NCI-H2171 (cell line): ENCODE measurements around the gene CFTR.
"Not testable (repeated sequence)": the region's sequence is repeated elsewhere in the genome, so short reads cannot be mapped to it uniquely, and the experiment has no call there.

Experiments
- DNase-seq: peaks from one replicate; lab custom pipeline; 2025; lab: John Stamatoyannopoulos, UW

CFTR gene

DNA sequence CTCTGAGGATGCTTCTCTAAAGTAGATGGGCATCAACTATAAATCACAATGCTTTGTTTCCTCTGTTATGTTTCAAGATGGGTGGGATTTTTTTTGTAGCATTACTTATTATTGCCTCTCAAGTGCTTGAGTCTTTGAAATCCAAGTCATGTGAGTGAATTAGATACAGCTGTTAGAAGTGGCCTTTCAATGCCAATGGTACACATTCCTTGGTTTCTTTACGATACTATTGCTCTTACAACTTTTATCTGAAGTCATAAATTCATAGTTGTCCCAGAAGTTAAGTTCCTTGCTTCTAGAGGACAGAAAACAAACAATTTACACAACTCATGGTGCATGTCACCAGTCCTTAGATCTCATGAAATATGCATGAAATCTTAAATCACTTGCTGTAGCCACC is 15.5 kb downstream of the CFTR start:
- DNase-seq = no peak

DNA sequence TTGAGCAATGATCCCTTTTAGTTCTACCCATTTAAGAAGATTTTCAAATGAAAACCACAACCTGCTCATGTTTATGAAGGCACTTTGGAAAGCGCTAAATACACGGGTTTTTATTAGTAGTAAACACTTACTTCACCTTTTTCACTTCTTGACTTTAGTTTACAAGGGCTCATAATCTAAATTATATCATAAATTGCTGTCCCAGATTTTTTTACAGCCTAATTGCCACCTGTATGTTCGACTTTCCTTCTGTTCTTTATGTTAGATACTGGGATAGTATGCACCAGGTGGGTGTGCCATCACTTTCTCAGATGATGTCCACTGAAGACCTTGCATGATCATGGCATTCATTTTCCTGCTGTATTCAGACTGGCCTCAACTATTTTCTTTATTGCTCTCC is 22.5 kb downstream of the CFTR start:
- DNase-seq = no peak

DNA sequence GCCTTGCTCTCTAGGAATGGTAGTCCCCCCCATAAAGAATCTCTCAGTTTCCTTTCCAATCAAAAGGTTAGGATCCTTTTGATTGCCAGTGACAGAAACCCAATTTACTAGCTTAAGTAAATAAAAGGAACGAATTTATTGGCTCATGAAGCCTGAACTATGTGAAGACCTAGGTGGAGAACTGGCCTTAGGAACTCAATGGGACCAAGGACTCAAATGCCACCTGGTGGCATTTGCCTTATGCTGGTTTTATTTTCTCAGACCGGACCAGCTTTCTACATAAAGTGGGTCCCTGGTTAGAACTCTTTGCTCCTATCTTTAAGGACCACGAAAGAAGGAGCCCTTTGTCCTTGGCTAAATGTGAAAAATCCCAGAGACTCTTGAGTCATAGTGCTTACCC is 25.4 kb downstream of the CFTR start:
- DNase-seq = no peak

DNA sequence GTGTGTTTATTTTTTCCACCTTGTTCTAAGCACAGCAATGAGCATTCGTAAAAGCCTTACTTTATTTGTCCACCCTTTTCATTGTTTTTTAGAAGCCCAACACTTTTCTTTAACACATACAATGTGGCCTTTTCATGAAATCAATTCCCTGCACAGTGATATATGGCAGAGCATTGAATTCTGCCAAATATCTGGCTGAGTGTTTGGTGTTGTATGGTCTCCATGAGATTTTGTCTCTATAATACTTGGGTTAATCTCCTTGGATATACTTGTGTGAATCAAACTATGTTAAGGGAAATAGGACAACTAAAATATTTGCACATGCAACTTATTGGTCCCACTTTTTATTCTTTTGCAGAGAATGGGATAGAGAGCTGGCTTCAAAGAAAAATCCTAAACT is 28.9 kb downstream of the CFTR start:
- no peak for DNase-seq

DNA sequence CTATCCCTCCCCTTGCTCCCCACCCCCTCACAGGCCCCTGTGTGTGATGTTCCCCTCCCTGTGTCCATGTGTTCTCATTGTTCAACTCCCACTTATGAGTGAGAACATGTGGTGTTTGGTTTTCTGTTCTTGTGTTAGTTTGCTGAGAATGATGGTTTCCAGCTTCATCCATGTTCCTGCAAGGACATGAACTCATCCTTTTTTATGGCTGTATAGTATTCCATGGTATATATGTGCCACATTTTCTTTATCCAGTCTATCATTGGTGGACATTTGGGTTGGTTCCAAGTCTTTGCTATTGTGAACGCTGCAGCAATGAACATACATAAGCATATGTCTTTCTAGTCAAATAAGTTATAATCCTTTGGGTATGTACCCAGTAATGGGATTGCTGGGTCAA is 37.4 kb downstream of the CFTR start:
- DNase-seq = not testable (repeated sequence)

DNA sequence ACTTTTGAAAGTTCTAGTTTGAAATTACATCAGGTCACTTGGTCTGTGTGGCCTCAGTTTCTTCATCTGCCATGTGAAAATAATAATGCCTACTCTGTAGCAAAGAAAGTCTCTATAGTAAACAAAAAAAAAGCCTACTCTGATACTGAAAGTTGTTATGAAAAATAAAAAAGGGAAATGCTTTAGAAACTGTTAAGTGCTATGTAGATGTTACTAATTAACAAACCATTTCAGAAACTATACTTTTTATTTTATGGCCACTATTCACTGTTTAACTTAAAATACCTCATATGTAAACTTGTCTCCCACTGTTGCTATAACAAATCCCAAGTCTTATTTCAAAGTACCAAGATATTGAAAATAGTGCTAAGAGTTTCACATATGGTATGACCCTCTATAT is 50.6 kb downstream of the CFTR start:
- DNase-seq = no peak

DNA sequence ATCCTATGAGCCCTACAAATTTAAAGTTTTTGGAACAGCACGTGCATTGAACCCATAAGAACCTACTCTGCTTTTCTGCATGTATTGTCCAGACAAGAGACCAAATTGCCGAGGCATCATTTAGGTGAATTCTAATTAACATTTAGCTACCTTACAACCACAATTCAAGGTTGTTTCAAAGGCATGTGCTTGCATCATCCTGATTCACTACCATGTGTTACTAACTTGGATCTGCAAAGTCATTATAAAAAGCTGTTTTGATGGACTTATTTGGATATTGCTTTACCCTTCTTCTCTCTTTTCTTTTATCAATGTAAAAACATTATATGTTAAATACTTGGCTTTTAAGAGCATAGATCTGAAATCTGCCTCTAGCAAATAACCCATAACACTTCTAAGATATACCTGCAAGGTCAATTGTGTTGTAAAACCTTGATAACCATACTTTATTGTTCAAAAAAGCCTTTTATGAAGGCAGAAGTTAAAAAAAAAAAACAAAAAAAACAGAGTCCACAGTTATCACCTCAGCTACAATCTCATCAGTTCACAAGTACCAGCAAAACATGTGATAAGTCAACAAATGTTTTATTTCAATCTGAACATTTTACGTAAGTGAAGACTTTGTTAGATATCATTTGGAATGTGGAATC is 51.9 kb downstream of the CFTR start:
- DNase-seq = no peak

DNA sequence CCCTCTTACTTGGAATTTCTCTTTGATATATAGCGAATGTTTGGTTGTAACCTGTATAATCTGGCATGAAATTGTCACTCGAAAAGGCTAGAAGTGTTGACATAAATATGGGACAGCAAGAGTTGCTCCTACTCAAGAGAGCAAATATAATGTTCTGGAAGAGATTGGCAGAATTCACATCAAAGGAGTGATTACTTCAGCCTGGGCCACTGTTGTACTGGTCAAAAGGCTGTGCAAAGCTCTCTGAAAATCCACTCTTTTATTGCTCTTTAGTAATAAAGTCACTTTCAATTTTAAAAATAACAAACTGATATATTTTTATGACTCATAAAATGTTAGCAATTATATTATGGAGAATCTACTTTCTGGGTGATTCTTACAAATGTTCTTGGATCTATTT is 58.2 kb downstream of the CFTR start:
- no peak for DNase-seq

DNA sequence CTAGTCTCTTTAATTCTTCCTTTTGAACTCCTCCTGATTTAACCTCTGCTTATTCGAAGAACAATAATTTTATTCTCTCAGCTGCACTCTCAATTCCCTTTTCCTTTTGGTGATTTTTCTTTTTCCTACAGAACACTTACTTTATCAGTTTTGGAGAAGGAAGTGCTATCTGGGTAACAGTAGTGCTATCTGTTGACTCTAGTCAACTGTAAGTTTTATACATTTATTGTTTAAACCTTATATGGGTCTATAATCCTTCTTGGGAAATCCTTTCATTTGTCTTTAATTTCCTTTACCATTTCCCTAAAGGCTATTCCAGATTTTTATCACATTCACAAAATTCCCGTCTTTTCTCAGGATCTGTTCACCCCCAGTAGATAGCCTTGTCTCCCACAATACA is 64.2 kb downstream of the CFTR start:
- no peak for DNase-seq

DNA sequence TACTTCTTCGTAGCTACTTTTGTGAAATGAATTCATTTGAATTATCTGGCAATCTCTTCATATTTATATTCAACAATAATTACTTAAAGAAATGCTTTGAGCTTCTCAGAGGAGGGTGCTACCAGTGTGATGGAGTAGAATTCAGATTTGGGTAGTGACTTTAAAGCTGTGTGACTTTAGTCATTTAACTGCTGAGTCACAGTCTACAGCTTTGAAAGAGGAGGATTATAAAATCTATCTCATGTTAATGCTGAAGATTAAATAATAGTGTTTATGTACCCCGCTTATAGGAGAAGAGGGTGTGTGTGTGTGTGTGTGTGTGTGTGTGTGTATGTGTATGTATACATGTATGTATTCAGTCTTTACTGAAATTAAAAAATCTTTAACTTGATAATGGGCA is 68.2 kb downstream of the CFTR start:
- DNase-seq = no peak

DNA sequence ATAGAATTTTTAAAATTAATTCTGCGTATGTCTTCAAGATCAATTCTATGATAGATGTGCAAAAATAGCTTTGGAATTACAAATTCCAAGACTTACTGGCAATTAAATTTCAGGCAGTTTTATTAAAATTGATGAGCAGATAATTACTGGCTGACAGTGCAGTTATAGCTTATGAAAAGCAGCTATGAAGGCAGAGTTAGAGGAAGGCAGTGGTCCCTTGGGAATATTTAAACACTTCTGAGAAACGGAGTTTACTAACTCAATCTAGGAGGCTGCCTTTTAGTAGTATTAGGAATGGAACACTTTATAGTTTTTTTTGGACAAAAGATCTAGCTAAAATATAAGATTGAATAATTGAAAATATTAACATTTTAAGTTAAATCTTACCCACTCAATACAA is 70.8 kb downstream of the CFTR start:
- DNase-seq = no peak

DNA sequence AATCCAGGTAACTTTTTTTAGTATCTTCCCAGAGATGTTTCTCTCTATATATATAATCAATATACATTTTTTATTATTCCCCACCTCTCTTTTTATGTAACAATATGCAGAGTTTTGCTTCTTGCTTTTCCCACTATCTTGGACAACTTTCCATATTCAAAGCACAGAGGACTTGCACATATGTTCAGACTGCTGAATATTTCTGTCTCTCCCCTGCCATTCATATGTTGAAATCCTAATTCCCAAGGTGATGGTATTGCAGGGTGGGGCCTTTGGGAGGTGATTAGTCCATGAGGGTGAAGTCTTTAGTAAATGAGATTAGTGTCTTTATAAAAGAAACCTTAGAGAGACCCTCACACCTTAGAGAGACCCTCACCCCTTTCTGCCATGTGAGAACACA is 72.8 kb downstream of the CFTR start:
- DNase-seq = no peak

DNA sequence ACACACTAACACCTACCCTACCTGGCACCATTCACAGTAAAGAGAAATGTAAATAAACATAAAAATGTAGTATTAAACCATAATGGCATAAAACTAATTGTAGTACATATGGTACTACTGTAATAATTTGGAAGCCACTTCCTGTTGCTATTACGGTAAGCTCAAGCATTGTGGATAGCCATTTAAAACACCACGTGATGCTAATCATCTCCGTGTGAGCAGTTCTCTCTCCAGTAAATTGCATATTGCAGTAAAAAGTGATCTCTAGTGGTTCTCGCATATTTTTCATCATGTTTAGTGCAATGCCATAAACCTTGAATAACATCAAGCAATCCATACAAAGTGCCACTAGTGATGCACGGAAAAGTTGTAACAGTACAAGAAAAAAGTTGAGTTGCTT is 75.4 kb downstream of the CFTR start:
- no peak for DNase-seq

DNA sequence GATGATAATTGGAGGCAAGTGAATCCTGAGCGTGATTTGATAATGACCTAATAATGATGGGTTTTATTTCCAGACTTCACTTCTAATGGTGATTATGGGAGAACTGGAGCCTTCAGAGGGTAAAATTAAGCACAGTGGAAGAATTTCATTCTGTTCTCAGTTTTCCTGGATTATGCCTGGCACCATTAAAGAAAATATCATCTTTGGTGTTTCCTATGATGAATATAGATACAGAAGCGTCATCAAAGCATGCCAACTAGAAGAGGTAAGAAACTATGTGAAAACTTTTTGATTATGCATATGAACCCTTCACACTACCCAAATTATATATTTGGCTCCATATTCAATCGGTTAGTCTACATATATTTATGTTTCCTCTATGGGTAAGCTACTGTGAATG is 79.6 kb downstream of the CFTR start:
- DNase-seq = no peak

DNA sequence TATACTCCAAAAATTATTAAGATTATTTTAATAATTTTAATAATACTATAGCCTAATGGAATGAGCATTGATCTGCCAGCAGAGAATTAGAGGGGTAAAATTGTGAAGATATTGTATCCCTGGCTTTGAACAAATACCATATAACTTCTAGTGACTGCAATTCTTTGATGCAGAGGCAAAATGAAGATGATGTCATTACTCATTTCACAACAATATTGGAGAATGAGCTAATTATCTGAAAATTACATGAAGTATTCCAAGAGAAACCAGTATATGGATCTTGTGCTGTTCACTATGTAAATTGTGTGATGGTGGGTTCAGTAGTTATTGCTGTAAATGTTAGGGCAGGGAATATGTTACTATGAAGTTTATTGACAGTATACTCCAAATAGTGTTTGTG is 80.2 kb downstream of the CFTR start:
- DNase-seq = no peak

DNA sequence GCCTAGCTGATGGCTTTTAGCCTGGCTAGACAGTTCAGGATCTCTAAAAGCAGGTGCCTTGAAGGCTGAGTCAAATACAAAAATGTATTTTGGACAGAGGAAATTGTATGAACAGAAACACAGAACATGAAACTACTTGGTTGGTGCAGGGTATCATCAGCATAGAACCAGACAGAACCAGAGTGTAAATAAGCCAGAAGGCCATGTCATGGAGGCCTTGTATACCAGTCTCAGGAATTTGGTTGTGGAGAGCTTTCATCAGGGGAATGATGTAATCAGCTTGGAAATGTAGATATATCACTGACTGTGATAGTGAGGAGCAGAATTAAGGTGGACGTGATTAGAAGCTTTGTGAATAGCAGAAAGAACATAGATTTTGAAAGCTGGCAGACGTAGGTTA is 82.9 kb downstream of the CFTR start:
- DNase-seq = no peak

DNA sequence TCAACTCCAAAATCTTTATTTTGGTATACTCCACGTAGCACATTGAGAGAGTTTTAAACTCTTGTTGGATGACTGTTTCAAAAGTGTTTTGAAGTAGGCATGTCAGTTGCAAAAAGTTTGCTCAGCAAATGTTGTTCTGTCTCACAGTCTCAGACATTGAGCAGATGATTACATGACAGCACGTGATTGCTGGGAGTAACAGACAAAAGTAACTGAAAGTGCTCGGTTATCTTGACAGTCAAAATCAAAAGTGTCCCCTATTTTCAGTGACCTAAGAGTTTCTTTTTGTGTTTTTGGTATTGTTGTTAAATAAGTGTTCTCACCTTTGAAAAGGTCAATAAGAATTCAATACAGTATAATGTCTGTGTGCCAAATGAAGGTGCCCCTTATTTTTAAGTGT is 84.3 kb downstream of the CFTR start:
- DNase-seq = no peak

DNA sequence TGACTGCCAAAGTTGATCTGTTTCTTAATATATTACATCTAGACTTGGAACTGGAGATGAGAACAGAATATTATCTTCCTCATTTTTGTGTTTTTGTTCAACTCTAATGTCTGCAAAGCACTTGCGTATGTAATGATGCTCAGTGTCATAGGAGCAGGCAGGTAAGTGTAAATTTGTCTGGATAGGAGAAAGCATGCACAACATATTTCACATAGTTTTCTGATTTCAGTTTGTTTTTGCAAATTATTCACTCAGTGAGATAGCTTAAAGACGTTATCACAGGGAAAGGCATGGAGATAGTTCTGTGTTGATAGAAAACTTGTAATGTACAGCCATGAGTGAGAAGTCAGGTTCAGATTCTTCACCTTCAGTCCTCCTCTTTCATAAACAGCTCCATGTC is 84.8 kb downstream of the CFTR start:
- no peak for DNase-seq

DNA sequence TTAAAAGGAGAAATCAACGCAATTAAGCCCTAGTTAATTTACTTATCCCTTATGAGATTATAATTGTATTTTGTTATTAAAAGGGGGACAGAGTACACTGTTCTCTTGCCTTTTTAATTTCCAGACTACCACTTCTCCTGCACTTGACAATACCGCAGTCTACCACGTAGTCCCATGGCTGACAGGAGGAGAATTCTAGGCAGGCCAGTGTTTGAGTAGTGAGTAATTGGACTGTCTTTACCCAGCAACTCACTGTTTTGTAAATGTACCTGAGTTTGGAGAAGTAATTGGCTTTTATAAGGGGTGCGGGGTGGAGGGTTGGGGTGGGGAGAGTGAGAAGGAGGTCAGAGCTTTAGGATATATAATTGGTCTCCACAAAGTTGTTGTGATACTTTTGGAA is 85.4 kb downstream of the CFTR start:
- no peak for DNase-seq

DNA sequence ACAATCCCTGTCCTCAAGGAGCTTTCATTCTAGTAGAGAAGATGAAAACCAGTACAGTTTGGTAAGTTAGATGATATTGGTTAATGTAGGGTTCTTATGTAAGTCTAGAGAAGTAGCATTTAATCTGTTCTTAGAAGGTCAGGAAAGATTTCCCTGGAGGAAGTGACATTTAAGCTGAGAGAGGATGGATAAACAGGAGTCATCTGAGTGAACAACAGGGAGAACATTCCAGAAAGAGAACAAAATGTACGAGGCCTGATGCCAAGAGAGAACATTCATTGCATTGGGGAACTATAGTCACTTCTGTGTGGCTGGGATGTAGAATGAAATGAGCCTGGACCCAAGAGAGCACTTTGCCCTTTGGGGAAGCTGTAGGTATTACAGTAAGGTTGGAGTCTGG is 88.0 kb downstream of the CFTR start:
- DNase-seq = no peak

DNA sequence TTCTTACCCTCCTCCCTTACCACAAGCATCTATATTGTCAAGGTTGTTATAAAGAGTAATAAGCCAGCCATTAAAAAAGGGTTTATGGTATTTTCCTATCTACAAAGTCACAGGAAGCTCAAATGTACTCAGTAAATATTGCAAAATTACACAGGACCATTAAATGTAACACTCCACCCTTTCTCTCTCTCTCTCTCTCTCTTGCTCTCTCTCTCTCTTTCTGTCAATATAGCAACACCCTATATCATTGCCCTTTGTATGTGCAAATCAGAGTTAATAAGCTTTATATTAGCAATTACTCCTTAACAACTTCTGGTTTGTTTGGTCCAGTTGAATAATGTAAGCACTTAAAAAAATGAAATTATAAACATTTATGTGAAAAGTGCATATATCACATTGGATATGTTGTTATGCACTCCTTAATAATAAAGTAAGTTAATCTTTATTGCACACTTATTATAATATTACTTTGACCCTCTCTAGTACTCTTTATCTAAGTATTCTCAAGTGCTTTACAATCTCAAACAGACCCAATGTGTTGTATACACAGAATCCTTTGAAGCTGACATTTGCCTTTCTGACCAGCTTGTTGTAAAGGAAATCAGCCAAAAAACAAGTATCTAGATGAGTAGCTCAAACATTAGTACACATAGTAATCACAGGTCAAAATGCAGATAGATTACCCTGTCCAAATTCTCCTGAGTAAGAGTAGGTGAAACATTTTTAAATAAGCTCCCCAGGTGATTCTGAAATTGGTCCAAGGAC is 93.2 kb downstream of the CFTR start:
- no peak for DNase-seq

DNA sequence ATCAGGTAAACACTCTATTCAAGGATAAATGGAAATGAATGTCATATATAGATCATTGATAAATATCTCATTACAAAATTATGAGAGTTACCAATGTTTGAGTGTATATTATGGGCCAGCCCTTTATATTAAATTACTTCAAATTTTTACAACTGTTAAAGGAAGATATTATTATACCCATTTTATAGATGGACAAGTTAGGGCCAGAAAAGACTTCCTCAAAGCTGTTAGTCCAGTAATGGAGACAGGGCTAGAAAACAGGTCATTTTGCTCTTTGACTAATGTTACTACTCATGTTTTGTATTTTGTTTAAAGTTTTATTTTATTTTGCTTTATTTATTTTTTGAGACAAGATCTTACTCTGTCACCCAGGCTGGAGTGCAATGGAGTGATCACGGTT is 101.6 kb downstream of the CFTR start:
- no peak for DNase-seq

DNA sequence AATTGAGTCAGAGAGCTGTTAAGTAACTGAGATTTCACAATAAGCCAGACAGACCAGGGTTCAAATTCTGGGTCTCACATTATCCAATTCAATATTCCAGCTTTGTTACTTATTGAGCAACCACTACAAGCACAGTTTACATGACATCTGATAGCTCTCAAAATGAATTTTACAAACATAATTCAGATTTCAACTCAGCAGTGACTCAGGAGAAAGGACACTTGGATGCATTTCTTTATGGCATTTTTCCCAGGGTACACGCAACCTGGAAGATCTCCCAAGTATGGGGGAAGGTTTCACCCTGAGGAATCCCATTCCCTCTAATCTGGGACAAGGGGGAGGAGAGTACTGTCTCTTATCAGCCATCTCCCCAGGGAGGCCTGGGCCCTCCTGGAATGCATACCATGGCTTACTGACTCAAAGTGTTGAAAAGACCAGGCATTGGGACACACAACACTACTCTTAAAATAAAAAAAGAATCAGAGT is 102.4 kb downstream of the CFTR start:
- DNase-seq = no peak

DNA sequence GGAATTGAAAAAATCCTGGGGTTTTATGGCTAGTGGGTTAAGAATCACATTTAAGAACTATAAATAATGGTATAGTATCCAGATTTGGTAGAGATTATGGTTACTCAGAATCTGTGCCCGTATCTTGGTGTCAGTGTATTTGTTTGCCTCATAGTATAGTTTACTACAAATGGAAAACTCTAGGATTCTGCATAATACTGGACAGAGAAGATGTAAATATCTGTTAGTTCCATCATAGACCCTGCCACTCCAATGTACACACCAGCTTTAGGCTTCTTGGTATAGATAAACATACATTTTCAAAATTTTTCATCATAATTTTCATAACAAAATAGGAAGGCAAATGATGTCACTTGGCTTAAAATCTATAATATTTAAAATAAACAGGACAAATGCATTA is 108.1 kb downstream of the CFTR start:
- no peak for DNase-seq
